Gastroesophageal sphincter (tissue), 2 donors: ENCODE measurements around the gene MTFP1.

Experiments
- EP300 ChIP-seq: sonication (generic); formaldehyde crosslinking; IDR thresholded peaks from one replicate; pipeline ENCODE4 v1.6.1; 2017; ENCODE audit warnings: antibody characterized with exemption, mild to moderate bottlenecking
- POLR2A ChIP-seq, 2 donors: fragments of 450-650 bp; IDR thresholded peaks; one replicate each; pipeline ENCODE4 v1.6.1; 2017; ENCODE audit warnings: antibody characterized with exemption in 2 of 2, mild to moderate bottlenecking in 2 of 2, moderate library complexity in 1 of 2

DNA sequence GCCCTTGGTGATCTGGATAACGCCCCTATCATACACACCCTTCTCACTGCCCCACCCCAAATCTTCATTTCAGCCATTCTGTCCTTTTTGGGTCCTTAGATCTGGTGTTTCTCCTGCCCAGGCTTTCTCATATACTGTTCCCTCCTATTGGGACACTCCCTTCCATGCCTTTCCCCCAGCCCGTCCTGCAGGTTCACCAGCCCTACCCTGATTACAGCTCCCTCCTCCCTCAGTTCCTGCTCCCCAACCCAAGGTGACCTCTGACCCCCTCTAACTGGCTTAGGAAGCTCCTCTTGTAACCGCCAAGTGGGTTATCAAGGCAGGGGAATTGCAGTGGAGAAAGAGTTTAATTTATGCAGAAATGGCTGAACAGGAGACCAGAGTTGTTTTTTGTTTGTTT, 13.0 kb downstream of the MTFP1 start:
- no peak for TF ChIP-seq EP300
- no peak for TF ChIP-seq POLR2A (IDR thresholded peaks at IDR 0.05)
